ENCODE results near the gene GSTM3.

DNA sequence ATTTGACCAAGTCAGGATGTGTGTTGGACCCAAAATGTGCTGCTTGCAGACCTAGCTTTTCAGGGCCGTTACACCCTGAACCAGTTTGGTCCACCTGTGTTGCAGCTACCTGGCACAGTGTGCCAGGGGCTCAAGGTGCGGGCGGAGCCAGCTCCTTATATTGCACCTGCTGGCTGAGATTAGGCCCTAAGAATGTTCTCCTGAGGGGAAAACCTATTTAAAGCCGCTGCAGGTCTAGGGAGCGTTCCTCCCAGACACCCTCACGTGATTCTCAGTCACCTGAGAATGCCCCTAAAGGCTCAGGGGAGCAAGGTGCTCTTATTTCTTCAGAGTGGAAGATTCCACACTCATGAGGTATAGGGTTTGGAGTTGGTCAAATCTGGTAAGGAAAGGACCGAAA, 12.0 kb downstream of the GSTM3 start:
- TF ChIP-seq POLR2A (IDR thresholded peaks at IDR 0.05) = no peak
- TF ChIP-seq, protein P1, sequence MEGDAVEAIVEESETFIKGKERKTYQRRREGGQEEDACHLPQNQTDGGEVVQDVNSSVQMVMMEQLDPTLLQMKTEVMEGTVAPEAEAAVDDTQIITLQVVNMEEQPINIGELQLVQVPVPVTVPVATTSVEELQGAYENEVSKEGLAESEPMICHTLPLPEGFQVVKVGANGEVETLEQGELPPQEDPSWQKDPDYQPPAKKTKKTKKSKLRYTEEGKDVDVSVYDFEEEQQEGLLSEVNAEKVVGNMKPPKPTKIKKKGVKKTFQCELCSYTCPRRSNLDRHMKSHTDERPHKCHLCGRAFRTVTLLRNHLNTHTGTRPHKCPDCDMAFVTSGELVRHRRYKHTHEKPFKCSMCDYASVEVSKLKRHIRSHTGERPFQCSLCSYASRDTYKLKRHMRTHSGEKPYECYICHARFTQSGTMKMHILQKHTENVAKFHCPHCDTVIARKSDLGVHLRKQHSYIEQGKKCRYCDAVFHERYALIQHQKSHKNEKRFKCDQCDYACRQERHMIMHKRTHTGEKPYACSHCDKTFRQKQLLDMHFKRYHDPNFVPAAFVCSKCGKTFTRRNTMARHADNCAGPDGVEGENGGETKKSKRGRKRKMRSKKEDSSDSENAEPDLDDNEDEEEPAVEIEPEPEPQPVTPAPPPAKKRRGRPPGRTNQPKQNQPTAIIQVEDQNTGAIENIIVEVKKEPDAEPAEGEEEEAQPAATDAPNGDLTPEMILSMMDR (IDR thresholded peaks at IDR 0.05) = no peak

Measured in lower leg skin (tissue), 3 donors.